ENCODE data around the gene NAALADL1.

Gene NAALADL1, protein sequence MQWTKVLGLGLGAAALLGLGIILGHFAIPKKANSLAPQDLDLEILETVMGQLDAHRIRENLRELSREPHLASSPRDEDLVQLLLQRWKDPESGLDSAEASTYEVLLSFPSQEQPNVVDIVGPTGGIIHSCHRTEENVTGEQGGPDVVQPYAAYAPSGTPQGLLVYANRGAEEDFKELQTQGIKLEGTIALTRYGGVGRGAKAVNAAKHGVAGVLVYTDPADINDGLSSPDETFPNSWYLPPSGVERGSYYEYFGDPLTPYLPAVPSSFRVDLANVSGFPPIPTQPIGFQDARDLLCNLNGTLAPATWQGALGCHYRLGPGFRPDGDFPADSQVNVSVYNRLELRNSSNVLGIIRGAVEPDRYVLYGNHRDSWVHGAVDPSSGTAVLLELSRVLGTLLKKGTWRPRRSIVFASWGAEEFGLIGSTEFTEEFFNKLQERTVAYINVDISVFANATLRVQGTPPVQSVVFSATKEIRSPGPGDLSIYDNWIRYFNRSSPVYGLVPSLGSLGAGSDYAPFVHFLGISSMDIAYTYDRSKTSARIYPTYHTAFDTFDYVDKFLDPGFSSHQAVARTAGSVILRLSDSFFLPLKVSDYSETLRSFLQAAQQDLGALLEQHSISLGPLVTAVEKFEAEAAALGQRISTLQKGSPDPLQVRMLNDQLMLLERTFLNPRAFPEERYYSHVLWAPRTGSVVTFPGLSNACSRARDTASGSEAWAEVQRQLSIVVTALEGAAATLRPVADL

DNA sequence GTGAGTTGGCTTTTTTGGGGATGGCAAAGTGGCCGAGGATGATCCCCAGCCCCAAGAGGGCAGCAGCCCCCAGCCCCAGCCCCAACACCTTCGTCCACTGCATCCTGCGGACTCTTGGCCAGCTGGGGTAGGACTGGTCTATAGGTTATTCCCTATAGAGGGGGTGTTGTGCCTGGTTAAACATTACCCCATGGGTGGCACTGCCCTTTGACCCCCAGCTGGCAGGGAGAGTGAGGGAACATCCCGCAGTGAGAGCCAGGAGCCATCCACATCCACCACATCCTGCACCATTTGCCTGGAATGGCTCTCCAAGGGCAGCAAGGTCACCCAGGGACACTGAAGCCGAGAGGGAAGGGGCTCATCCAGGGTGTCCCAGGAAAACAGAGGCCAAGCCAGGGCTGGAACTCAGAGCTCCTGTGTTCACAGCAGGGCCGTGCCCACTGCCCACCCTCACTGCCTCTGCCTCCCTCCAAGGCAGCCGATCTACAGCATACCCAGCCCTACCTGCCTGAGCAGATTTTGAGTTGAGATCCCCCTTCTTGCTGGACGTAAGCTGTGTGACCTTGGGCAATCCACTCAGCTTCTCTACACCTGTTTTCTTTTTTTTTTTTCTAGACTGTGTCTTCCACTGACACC is at the start of gene NAALADL1:
Gene NAALADL1 (minus strand): TSS at position 135 of the 636 bp plus-strand sequence. CDS start 32 bp downstream, at position 103.
- DNase-seq (ENCODE audit: low read depth in 2 of 2): no peak

DNA sequence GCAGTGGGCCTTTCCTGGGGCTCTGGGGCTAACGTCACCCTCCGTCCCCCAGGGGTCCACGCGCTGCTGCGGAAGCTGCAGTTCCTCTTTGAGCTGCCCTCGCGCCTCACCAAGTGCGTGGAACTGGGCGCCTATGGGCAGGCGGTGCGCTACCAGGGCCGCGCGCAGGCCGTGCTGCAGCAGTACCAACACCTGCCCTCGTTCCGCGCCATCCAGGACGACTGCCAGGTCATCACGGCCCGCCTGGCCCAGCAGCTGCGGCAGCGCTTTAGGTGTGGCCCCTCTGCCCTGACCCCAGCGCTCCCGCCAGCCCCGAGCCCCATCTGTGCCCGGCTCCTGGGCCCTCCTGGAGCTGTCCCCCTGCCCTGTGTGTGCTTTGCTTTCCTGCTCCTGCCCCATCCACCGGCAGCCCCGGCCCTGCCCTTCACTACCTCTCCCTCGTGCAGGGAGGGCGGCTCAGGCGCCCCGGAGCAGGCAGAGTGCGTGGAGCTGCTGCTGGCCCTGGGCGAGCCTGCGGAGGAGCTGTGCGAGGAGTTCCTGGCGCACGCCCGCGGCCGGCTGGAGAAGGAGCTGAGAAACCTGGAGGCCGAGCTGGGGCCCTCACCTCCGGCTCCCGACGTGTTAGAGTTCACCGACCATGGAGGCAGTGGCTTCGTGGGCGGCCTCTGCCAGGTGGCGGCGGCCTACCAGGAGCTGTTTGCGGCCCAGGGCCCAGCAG is 49.6 kb upstream of the NAALADL1 start:
- no peak for DNase-seq (ENCODE audit: low read depth in 2 of 2)

DNA sequence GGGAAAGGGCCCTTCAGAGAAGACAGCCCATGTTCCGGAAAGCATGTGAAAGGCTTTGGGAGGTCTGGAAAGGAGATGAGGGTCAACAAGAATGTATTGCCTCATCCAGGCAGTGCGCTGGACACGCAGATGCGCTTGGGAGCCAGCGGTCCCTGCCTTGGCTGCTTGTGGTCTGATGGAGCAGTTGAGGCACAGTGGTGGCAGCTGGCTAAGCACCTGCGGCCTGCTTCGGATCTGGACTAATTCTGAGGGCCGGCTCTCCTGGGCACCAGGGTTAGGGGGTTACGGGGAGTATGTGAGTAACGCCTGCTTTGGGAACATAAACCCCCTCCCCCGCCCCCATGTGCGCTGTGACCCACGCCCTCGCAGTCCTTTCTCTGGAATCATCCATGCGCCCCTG is 48.7 kb upstream of the NAALADL1 start:
- no peak for DNase-seq (ENCODE audit: low read depth in 2 of 2)

DNA sequence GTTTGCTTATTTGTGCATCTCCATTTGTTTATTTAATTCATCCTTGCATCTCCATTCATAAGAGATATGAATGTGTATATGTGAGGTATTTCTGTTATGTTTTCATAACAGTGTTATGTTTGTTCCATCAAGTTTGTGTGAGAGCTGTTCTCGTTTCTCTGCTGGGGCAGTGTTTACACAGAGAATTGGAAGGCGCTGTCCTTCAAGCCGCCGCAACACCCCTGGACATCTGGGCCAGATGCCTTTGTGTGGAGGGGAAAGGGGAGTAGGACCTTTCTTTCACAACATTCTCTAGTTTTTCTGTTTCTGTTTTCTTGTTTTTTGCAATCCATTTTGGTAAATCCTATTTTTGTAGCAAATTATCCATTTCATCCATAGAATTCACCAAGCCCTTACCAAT is 46.3 kb upstream of the NAALADL1 start:
- DNase-seq (ENCODE audit: low read depth in 2 of 2): no peak

DNA sequence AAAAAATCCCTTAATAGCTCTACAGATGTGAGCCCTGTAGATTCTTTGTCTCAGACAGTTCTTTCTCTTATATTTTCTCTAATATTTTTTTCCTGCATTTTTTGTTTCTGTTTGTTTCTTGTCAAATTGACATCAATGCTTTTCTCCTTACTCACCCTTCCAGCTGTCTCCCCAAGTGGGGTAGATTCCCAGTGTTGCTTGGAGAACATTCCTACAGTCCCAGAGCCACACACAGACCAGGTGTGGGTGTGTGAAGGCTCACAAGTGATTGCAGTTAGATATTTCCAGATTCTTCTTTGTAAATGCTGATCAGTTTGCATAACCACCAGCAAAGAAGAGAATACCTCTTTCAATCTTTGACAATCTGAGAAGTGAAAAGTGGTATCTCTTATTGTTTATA is 45.1 kb upstream of the NAALADL1 start:
- no peak for DNase-seq (ENCODE audit: low read depth in 2 of 2)

DNA sequence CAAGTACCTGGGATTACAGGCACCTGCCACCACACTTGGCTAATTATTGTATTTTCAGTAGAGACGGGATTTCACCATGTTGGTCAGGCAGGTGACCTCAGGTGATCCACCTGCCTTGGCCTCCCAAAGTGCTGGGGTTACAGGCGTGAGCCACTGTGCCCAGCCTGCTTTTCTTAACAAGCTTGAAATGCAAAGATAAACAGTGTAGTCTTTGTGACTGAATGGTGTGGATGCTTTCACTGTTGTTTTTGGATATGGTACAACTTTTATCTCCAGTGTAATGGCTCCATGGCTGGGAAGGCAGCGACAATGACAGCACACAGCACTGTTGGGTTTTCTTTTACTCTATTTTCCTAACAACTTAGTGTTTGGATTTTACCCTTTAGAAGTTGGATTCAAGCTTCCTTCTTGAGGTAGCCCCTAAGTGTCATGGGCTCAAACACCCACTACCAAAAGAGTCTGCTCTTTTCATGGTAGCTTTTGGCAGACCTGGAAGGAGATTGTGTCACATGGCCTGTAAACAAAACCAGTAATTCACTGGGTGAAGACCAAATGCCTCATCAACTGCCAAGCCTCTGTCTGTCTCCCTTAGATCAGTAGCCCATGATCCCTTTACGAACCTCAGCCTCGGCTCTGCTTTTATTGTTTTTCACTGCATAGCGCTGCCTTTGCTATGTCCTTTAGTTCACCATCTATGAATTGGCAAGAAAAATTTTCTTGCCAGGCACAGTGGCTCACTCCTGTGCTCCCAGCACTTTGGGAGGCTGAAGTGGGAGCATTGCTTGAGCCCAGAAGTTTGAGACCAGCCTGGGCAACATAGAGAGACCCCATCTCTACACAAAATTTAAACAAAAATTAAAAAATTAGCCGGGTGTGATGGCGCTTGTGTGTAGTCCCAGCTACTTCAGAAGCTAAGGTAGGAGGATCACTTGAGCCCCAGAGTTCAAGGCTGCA is 44.1 kb upstream of the NAALADL1 start:
- no peak for DNase-seq (ENCODE audit: low read depth in 2 of 2)

DNA sequence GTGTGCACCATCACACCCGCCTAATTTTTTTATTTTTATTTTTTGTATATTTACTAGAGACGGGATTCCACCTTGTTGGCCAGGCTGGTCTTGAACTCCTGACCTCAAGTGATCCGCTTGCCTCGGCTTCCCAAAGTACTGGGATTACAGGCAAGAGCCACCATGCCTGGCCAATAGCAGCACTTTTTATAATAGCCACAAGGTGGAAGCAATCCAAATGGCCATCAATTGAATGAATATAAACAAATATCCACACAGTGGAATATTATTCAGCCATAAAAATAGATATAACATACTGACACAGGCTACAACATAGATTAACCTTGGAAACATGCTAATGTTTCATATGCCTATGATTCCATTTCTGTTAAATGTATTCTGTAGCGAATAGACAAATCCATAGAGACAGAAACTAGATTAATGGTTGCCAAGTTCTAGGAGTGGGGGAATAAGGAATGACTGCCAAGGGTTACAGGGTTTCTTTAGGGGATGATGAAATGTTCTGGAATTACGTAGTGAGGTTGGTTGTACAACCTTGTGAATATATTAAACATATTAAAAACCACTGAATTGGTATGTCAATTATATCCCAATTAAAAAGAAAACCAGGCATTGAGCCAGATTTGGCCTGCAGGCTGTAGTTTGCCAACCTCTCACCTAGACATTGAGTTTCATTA is 42.5 kb upstream of the NAALADL1 start:
- no peak for DNase-seq (ENCODE audit: low read depth in 2 of 2)

DNA sequence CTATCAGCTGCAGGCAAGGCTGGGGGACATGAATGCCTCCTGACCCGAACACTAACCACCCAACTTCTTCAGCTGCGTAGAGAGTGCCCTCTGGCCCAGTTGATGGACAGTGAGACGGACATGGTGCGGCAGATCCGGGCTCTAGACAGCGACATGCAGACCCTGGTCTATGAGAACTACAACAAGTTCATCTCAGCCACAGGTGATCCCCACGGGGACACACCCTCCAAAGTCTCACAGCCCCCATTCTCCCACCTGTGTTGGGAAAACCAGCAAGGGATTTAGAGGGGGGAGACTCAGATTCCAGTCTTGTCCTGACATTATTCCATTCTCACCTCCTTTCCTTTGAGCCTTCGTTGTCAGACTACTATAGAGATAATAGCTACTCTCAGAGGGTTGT is 38.6 kb upstream of the NAALADL1 start:
- DNase-seq (ENCODE audit: low read depth in 2 of 2): no peak

DNA sequence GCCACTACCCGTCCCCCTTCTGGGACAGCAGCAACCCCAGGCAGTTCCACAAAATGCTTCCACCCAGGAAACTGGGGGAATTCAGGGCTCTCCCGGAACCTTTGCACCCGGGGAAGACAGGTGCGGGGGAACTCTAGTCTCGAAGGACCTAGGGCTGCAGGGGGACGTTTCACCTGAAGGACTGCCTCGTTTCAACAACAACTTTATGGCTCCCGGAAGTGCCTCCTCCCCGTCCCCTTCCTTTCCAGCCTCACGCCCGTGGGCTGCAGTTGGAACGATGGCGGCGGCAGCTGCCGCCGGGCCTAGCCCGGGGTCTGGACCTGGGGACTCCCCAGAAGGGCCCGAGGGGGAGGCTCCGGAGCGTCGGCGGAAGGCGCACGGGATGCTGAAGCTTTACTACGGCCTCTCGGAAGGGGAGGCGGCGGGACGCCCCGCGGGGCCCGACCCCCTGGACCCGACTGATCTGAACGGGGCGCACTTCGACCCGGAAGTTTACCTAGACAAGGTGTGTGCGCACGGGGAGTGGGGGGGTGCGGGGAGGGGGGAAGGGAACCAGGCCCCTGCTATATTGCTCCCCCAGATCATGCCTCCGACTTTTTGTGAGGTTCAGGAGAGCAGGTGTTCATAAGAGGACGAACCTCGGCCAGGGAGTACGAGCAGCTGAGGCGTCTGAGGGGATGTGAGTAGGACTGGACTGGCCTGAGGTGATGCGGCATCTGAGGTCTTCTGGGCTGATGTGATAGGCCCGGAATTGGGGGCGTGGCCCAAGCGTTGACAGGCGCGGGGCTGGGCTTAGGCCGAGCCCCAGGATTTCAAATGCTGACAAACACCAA is 37.8 kb upstream of the NAALADL1 start, which contains the start of gene VPS51:
Gene VPS51 (plus strand): TSS at position 241 of the 833 bp plus-strand sequence. CDS start 37 bp downstream, at position 278.
- DNase-seq (ENCODE audit: low read depth in 2 of 2): peak; percentile 67 to 73

DNA sequence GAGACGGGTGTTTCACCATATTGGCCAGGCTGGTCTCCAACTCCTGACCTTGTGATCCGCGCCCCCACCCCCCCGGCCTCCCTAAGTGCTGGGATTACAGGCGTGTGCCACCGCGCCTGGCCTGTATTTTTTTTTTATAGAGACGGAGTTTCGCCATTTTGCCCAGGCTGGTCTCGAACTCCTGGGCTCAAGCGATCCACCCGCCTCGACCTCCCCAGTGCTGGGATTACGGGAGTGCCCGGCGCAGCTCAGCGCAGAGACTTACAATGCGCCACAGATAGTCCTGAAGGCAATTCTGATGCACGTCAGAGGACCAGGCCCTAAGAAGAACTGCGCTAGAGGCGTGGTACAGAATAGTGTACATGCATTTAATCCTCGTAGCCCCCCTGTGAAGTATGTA is 37.1 kb upstream of the NAALADL1 start:
- DNase-seq (ENCODE audit: low read depth in 2 of 2): no peak

DNA sequence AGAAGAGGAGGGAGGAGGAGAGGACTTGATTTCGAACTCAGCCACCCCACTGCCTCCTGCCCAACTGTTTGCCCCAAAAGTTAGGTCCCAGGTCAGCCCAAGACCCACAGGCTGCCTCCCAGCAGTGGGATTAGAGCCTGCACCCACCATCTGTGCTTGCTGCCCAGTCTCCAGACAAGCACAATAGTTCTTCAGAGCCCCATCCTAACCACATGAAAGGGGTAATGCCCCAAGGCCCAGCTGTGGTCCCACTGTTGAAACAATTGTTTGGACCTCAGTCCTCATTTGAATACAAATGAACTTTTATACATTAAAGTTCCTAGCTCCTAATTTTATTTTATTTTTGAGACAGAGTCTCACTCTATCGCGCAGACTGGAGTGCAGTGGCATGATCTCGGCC is 32.3 kb upstream of the NAALADL1 start:
- no peak for DNase-seq (ENCODE audit: low read depth in 2 of 2)

DNA sequence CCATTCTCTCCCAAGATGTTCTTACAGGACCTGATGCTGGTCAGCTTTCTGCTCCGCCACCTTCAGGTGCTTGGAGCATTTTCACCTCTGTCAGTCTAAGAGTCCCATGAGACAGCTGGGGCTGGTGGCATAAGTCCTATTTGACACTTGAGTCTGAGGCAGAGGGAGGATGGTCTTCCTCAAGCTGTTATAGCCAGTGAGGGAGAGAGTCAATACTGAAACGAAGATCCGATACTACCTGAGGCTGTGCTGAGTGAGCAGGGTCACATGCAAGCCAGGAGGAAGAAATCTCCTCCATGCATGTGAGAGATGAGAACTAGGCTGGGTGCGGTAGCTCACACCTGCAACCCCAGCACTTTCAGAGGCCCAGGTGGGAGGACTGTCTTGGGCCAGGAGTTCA is 31.3 kb upstream of the NAALADL1 start:
- no peak for DNase-seq (ENCODE audit: low read depth in 2 of 2)

DNA sequence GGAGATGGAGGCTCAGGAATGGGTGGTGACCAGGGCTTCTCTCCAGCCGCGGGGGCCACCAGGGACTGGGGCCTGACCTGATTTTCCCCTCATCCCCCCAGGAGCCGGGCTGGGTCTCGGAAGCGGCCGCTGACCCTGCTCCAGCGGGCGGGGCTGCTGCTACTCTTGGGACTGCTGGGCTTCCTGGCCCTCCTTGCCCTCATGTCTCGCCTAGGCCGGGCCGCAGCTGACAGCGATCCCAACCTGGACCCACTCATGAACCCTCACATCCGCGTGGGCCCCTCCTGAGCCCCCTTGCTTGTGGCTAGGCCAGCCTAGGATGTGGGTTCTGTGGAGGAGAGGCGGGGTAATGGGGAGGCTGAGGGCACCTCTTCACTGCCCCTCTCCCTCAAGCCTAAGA is 29.5 kb upstream of the NAALADL1 start:
- no peak for DNase-seq (ENCODE audit: low read depth in 2 of 2)

DNA sequence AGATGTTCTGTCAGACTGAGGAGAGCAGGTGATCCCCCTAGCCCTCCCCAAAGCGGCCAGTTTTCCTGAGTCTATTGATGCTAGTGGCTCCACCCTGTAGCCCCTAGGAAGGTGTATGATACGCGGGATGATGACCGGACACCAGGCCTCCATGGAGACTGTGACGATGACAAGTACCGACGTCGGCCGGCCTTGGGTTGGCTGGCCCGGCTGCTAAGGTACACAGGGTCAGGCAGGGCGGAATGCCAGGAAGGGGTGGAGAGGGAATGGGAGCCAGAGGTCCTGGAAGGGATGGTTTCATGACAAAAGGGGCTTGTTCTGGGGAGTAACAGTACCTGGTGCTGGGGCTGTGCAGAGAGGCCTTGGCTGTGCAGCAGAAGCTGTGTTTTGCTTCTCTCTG is 28.9 kb upstream of the NAALADL1 start:
- no peak for DNase-seq (ENCODE audit: low read depth in 2 of 2)

DNA sequence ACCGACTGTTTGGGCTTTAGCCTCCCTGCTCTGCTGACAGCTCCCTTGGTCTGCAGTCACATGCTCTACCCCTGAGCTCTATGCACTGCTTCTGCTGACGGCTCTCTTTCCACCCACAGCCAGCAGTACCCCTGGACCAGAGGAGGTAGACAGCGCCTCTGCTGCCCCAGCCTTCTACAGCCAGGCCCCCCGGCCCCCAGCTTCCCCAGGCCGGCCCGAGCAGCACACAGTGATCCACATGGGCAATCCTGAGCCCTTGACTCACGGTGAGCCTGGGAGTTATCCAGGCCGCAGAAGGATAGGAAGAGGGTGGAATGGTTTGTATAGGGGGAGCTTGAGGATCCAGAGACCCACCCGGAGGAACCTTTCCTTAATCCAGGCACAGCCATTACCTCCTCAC is 28.5 kb upstream of the NAALADL1 start:
- DNase-seq (ENCODE audit: low read depth in 2 of 2): no peak

DNA sequence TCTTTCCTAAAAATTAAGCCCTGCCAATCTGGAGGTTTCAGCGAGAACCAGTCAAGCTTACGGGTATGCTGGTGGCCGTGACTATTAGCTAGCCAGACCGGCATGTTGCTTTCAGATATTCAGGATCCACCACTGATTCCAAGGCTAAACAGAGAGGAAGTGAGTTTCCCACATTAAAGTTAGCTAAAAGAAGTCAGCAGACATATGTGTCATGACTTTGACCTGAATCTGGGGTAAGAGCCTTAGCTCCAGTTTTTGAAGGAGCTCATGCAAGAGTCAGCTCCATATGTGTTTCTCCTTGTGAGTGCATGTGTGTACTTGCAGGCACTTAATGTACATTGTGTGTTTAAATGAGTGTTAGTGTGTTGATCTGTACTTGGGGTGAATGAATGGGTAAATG is 27.1 kb upstream of the NAALADL1 start:
- no peak for DNase-seq (ENCODE audit: low read depth in 2 of 2)

DNA sequence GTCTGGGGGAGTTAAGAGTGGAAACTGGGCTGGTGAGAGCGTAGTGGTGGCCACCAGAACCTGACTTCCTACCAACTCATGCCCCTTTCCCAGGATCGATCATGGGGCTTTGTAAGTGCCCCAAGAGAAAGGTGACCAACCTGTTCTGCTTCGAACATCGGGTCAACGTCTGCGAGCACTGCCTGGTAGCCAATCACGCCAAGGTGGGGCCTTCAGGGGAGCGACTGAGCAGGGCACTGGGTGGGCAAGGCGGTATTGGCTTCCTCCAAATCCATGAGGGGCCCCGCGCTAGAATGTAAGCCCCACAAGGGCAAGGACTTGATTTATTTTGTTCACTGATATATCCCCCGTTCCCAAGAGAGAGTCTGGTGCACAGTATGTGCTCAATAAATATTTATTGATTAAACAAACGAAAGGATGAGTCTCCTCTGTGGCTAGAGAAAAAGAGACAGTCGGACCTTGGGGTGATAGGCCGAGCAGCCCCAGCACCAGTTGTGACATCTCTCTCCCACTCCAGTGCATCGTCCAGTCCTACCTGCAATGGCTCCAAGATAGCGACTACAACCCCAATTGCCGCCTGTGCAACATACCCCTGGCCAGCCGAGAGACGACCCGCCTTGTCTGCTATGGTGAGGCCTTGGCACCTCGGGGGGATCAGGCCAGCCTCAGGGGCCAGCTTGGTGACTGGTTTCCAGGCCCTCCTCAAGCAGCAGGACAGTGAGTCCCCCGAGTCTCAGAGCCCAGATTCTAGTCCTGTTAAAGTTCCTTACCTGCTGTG is 26.4 kb upstream of the NAALADL1 start:
- no peak for DNase-seq (ENCODE audit: low read depth in 2 of 2)

DNA sequence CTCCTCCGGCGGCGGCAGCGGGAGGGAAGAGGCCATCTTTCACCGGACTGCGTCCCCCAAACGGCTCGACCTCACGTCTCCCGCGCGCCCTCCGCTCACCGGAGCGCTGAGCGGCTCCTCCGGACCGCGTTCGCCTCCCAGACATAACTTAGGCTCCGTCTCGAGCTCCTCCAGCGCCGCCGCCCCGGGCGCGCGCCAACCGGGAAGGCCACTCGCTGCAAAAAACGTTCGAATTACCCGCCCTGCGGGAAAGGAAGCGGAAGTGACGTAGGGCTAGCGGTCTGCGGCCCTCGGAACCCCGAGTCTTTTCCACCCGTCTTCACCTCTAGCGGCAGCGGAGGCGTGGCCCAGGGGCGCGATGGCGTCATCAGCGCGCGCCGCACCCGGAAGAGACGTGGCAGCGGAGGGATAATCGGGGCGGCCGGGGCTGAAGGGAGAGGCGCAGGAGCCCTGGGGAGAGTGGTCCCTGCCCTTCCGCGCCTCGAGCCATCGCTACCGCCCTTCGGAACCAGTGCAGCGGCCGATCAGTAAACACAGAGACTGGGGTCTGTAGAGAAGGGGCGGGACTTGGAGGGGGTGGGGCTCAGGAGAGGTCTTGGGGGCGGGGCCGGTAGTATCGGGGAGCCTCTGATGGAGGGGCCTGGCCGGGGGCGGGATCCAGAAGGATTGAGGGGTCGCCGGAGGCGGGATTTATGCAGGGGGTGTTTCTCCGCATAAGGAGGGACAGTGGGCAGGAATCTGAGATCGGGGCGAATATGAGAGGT is 25.7 kb upstream of the NAALADL1 start, which contains the start of the genes CDCA5 and ZFPL1:
Gene CDCA5 (minus strand): TSS at position 207 of the 764 bp plus-strand sequence. CDS start 62 bp downstream, at position 145.
Gene ZFPL1 (plus strand): TSS at position 389 of the 764 bp plus-strand sequence. CDS start 477 bp downstream, outside the sequence.
- peak; percentile 91 to 94 for DNase-seq (ENCODE audit: low read depth in 2 of 2)

All from activated CD8-positive, alpha-beta memory T cell treated with anti-CD3 and anti-CD28 coated beads for 4 hours (primary cell).